Osteocyte (in vitro differentiated cells): Measurements from ENCODE around the gene TTC28. TPM values are rescaled to one million over a fixed set of nuclear protein-coding genes. Genes with fewer than 3 reads are reported as not detected.

ENCODE experiments used
- DNase-seq: peaks from one replicate; pipeline ENCODE4 v3.0.0; 2021; ENCODE audit warnings: mixed read lengths; ENCODE audit not compliant: unreplicated experiment; ENCODE audit errors: extremely low spot score
- H3K27ac Mint-ChIP-seq: one replicate; pipeline ENCODE4 v1.8.0; 2021; ENCODE audit warnings: mild to moderate bottlenecking, mixed read lengths; ENCODE audit not compliant: unreplicated experiment
- H3K27me3 Mint-ChIP-seq: one replicate; pipeline ENCODE4 v1.8.0; 2021; ENCODE audit warnings: mixed read lengths; ENCODE audit not compliant: unreplicated experiment
- H3K36me3 Mint-ChIP-seq: one replicate; pipeline ENCODE4 v1.8.0; 2021; ENCODE audit warnings: mixed read lengths; ENCODE audit not compliant: unreplicated experiment
- H3K4me1 Mint-ChIP-seq: one replicate; pipeline ENCODE4 v1.8.0; 2021; ENCODE audit warnings: mixed read lengths; ENCODE audit not compliant: unreplicated experiment
- H3K4me3 Mint-ChIP-seq: one replicate; pipeline ENCODE4 v1.8.0; 2021; ENCODE audit warnings: mild to moderate bottlenecking, moderate library complexity, mixed read lengths; ENCODE audit not compliant: unreplicated experiment
- H3K9me3 Mint-ChIP-seq: one replicate; pipeline ENCODE4 v1.8.0; 2021; ENCODE audit warnings: mixed read lengths; ENCODE audit not compliant: unreplicated experiment
- total RNA-seq: library from RNA; stranded (reverse); gene quantifications from 2 replicates; pipeline ENCODE4 v1.2.1, GENCODE V29; 2021
- TF ChIP-seq, protein P1 (sequence below): fragments of 200-600 bp; sonication (generic); IDR thresholded peaks from 2 replicates; pipeline ENCODE4 v1.5.0; 2021; ENCODE audit warnings: antibody characterized with exemption, mild to moderate bottlenecking, moderate library complexity

The TTC28 gene
- total RNA-seq, 1 donor from 2014 or later = 70.3 TPM

DNA sequence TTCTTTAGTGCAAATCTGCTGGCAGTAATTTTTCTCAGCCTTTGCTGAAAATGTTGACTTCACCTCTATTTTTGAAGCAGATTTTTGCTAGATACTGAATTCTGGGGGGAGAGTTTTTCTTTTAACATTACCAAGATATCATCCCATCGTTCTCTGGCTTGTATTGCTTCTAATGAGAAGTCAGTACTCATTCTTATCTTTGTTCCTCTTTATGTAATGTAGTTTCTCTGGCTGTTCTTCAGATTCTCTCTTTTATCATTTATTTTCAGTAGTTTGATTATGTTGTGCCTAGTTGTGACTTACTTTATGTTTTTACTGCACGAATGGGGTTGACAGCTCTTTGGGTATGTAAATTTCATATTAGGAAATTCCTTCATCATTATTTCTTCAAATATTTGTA, 441.9 kb downstream of the TTC28 start:
- H3K27ac Mint-ChIP-seq = no peak overlapping the region
- peaks cover 10% of the 10 kb centered on the region for H3K36me3 Mint-ChIP-seq
- peaks cover 13% of the 10 kb centered on the region for H3K9me3 Mint-ChIP-seq
- no peak overlapping the region for H3K4me3 Mint-ChIP-seq
- DNase-seq = no peak
- TF ChIP-seq, protein P1, sequence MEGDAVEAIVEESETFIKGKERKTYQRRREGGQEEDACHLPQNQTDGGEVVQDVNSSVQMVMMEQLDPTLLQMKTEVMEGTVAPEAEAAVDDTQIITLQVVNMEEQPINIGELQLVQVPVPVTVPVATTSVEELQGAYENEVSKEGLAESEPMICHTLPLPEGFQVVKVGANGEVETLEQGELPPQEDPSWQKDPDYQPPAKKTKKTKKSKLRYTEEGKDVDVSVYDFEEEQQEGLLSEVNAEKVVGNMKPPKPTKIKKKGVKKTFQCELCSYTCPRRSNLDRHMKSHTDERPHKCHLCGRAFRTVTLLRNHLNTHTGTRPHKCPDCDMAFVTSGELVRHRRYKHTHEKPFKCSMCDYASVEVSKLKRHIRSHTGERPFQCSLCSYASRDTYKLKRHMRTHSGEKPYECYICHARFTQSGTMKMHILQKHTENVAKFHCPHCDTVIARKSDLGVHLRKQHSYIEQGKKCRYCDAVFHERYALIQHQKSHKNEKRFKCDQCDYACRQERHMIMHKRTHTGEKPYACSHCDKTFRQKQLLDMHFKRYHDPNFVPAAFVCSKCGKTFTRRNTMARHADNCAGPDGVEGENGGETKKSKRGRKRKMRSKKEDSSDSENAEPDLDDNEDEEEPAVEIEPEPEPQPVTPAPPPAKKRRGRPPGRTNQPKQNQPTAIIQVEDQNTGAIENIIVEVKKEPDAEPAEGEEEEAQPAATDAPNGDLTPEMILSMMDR = no peak
- peaks cover 12% of the 10 kb centered on the region for H3K4me1 Mint-ChIP-seq
- H3K27me3 Mint-ChIP-seq = no peaks in the 10 kb centered on the region

GRCh38 chr22:28237112-28237511, 442.5 kb downstream of the TTC28 start:
- H3K4me3 Mint-ChIP-seq = no peak overlapping the region
- no peaks in the 10 kb centered on the region for H3K27me3 Mint-ChIP-seq
- H3K9me3 Mint-ChIP-seq = peaks cover 13% of the 10 kb centered on the region
- peaks cover 18% of the 10 kb centered on the region for H3K4me1 Mint-ChIP-seq
- no peak overlapping the region for H3K27ac Mint-ChIP-seq
- H3K36me3 Mint-ChIP-seq = peaks cover 10% of the 10 kb centered on the region
- no peak for DNase-seq
- TF ChIP-seq, protein P1 = no peak

- TF ChIP-seq, protein P1 = no peak
- H3K27ac Mint-ChIP-seq = no peak overlapping the region
- peaks cover 46% of the 10 kb centered on the region for H3K4me1 Mint-ChIP-seq
- H3K27me3 Mint-ChIP-seq = no peaks in the 10 kb centered on the region
- no peak for DNase-seq
- no peak overlapping the region for H3K4me3 Mint-ChIP-seq
- H3K9me3 Mint-ChIP-seq = no peaks in the 10 kb centered on the region
- H3K36me3 Mint-ChIP-seq = no peaks in the 10 kb centered on the region
These were observed 447.4 kb downstream of the TTC28 start for GRCh38 chr22:28232204-28232603.

DNA sequence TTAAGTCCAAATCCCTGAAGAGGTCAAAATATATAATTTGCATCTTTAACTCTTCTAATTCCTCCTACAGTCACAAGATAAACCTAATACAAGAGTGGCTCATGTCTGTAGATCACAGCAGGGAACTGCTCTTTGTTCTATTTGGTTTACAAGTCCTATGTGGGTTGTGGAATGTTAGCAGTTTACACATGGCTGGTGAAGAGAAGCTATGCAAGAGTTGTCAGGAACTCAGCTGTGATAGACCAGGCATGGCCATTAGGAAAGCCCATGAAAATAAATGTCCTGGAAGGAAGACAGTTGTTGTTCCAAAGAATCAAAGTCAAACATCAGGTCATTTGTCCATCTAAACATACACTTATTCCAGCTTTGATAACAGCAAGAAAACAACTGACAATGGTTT, 448.2 kb downstream of the TTC28 start:
- H3K27ac Mint-ChIP-seq = peak overlapping the region; percentile 65
- no peaks in the 10 kb centered on the region for H3K36me3 Mint-ChIP-seq
- no peaks in the 10 kb centered on the region for H3K9me3 Mint-ChIP-seq
- TF ChIP-seq, protein P1 = no peak
- H3K4me3 Mint-ChIP-seq = no peak overlapping the region
- no peak for DNase-seq
- H3K27me3 Mint-ChIP-seq = no peaks in the 10 kb centered on the region
- H3K4me1 Mint-ChIP-seq = peaks cover 46% of the 10 kb centered on the region

DNA sequence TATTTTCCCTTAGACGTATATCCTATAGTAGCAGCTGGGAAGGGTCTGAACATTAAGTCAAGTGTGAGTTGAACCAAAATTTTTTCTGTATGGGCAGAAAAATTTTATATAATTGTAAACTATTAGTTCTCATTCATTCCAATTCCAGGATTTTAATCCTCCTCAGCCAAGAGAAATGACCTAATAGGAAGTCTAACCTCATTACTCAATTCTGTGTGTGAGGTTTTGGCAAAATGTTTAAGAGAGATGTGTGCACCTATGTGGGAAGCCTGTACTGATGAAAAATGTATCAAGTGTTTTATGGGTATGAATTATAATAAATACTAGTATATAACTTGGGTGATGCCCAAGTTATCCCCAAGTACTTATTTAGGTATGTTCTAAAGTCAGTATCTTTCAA, 449.0 kb downstream of the TTC28 start:
- H3K4me3 Mint-ChIP-seq = no peak overlapping the region
- no peaks in the 10 kb centered on the region for H3K9me3 Mint-ChIP-seq
- H3K36me3 Mint-ChIP-seq = no peaks in the 10 kb centered on the region
- H3K4me1 Mint-ChIP-seq = peaks cover 46% of the 10 kb centered on the region
- H3K27me3 Mint-ChIP-seq = no peaks in the 10 kb centered on the region
- TF ChIP-seq, protein P1 = no peak
- peak overlapping the region; percentile 65 for H3K27ac Mint-ChIP-seq
- no peak for DNase-seq
